ENCODE measurements around the gene FAM151B. TPM values are rescaled to one million over a fixed set of nuclear protein-coding genes. Genes with fewer than 3 reads are reported as not detected.
A peak's percentile ranks its signal among the peaks of the same experiment; 100 is the strongest.

Gene FAM151B
- polyA plus RNA-seq, 1 experiment, result 2.6 TPM

DNA sequence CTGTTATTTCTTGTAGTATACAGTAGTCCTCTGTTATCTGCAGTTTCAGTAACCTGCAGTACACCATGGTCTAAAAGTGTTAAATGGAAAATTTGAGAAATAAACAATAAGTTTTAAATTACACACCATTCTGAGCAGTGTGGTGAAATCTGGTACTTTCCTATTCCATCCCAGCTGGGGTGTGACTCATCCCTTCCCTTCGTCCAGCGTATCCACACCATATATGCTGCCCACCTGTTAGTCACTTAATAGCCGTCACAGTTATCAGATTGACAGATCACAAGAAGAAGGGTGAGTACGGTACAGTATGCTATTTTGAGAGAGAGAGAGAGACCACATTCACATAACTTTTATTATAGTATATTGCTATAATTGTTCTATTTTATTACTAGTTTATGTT is 28.9 kb downstream of the FAM151B start:
- ChIA-PET CTCF (no interaction called here), POLR2A (no interaction called here)
- H3K27me3 ChIP-seq (ENCODE audit: control insufficient read depth, insufficient read depth, low read length), result no peaks in the 10 kb centered on the region
- no peaks in the 10 kb centered on the region for H3K36me3 ChIP-seq (ENCODE audit: control insufficient read depth, insufficient read depth, low read length)
- no peak overlapping the region for H3K4me3 ChIP-seq (ENCODE audit: low read depth, low read length)
- peak; percentile 1 for DNase-seq (ENCODE audit: low read depth)
- TF ChIP-seq, protein P1, sequence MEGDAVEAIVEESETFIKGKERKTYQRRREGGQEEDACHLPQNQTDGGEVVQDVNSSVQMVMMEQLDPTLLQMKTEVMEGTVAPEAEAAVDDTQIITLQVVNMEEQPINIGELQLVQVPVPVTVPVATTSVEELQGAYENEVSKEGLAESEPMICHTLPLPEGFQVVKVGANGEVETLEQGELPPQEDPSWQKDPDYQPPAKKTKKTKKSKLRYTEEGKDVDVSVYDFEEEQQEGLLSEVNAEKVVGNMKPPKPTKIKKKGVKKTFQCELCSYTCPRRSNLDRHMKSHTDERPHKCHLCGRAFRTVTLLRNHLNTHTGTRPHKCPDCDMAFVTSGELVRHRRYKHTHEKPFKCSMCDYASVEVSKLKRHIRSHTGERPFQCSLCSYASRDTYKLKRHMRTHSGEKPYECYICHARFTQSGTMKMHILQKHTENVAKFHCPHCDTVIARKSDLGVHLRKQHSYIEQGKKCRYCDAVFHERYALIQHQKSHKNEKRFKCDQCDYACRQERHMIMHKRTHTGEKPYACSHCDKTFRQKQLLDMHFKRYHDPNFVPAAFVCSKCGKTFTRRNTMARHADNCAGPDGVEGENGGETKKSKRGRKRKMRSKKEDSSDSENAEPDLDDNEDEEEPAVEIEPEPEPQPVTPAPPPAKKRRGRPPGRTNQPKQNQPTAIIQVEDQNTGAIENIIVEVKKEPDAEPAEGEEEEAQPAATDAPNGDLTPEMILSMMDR (IDR thresholded peaks at IDR 0.05; ENCODE audit: insufficient read depth, low read depth, low read length), result no peak

DNA sequence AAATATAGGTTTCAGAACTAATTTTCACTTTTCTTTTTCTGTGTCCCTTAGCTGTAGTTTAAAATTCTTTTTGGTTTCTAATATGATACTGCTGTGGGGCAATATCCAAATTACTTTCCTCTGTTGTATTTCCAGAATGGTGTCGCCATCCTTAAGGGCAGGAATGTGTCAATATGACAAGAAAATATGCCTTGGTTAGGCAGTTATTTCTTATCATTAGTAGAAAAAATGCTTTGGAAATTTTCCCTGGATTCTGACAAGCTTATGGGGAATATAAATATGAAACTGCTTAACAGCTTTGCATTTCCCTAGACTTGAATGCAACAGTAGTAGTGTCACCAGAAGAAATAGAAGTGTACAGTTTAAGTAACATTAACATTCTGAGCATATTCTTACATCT is 52.8 kb downstream of the FAM151B start:
- TF ChIP-seq, protein P1 (IDR thresholded peaks at IDR 0.05; ENCODE audit: insufficient read depth, low read depth, low read length), result no peak
- no peaks in the 10 kb centered on the region for H3K27me3 ChIP-seq (ENCODE audit: control insufficient read depth, insufficient read depth, low read length)
- CTCF ChIA-PET, result interaction anchor here (1.2 kb wide), 1 partner anchor 183 kb away, joined by 3 read pairs; no protein-coding TSS in a partner anchor
- POLR2A ChIA-PET, result no interaction called here
- H3K36me3 ChIP-seq (ENCODE audit: control insufficient read depth, insufficient read depth, low read length), result no peaks in the 10 kb centered on the region
- no peak for DNase-seq (ENCODE audit: low read depth)
- no peak overlapping the region for H3K4me3 ChIP-seq (ENCODE audit: low read depth, low read length)

DNA sequence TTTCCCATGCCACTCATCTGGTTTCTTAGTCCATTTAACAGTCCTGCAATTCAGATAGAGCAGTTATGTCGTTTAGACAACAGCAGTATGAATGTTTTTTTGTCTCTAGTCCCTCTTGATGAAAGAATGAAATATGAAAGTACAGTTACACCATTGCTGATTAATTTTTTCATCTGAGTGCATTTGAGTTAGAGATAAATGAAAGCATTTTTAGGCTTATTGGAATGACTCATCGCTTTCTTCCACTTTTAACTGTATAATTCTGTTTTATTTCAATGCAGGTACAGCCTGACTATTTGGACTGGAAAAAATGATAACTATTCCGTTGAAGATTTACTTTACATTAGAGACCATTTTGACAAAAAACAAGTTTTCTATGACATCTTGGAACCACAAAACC is 53.5 kb downstream of the FAM151B start:
- Histone ChIP-seq H3K36me3 (ENCODE audit: control insufficient read depth, insufficient read depth, low read length) (no peaks in the 10 kb centered on the region), H3K27me3 (ENCODE audit: control insufficient read depth, insufficient read depth, low read length) (no peaks in the 10 kb centered on the region), H3K4me3 (ENCODE audit: low read depth, low read length) (no peak overlapping the region)
- DNase-seq (ENCODE audit: low read depth), result no peak
- TF ChIP-seq, protein P1 (IDR thresholded peaks at IDR 0.05; ENCODE audit: insufficient read depth, low read depth, low read length), result no peak
- POLR2A ChIA-PET, result no interaction called here
- CTCF ChIA-PET, result interaction anchor here (1.2 kb wide), 1 partner anchor 182 kb away, joined by 3 read pairs; no protein-coding TSS in a partner anchor

DNA sequence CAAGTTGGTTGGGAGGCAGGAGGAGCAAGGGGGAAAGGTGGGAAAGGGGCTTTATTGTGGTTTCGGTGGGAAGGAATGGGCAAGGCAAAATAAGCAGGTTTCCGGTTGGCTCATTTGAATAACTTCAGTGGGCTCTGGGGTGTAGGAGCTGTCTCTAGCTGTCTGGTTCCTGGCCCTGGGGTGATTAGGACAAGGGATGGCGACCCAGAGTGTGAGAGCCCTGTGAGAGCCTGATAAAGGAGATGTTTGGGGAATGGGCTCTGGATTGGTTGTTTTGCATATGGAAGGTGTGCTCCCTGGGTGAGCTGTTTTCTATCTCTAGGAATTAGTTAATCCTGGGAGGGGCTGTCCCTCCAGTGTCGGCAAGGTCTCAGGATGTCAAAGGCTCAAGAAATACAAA is 66.7 kb downstream of the FAM151B start:
- H3K27me3 ChIP-seq (ENCODE audit: control insufficient read depth, insufficient read depth, low read length), result peaks cover 2% of the 10 kb centered on the region; the same call in 1 of the 2 replicates
- DNase-seq (ENCODE audit: low read depth), result no peak
- TF ChIP-seq, protein P1 (IDR thresholded peaks at IDR 0.05; ENCODE audit: insufficient read depth, low read depth, low read length), result no peak
- POLR2A ChIA-PET, result no interaction called here
- H3K36me3 ChIP-seq (ENCODE audit: control insufficient read depth, insufficient read depth, low read length), result no peaks in the 10 kb centered on the region
- H3K4me3 ChIP-seq (ENCODE audit: low read depth, low read length), result no peak overlapping the region
- CTCF ChIA-PET, result no interaction called here

DNA sequence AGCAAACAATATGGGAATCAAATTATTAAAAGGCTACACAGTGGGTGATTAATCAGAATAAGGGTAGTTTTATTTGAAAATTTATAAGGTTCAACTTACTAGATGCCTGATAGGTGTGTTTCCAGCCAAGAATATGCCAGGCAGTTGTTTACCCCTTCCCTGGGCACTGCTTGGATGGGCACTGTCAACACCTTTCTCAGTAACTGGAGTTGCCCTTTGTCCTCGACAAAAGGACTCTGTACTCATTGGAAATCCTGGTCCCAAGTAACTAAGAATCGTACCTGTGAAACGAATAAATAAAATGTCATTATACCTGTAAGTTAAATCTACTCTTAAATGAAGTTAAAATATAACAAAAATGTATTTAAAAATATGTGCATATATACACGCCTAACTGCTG is 67.2 kb downstream of the FAM151B start:
- H3K36me3 ChIP-seq (ENCODE audit: control insufficient read depth, insufficient read depth, low read length), result no peaks in the 10 kb centered on the region
- peaks cover 2% of the 10 kb centered on the region; the same call in 1 of the 2 replicates for H3K27me3 ChIP-seq (ENCODE audit: control insufficient read depth, insufficient read depth, low read length)
- DNase-seq (ENCODE audit: low read depth), result no peak
- ChIA-PET CTCF (no interaction called here), POLR2A (no interaction called here)
- TF ChIP-seq, protein P1 (IDR thresholded peaks at IDR 0.05; ENCODE audit: insufficient read depth, low read depth, low read length), result no peak
- no peak overlapping the region for H3K4me3 ChIP-seq (ENCODE audit: low read depth, low read length)

All from BJ (cell line).